ENCODE measurements around the gene CAPZA2. TPM values are rescaled to one million over a fixed set of nuclear protein-coding genes. Genes with fewer than 3 reads are reported as not detected.
A peak's percentile ranks its signal among the peaks of the same experiment; 100 is the strongest.

Gene CAPZA2
- total and polyA plus RNA-seq, 11 donors: 37.4 to 483 (median 324) TPM

DNA sequence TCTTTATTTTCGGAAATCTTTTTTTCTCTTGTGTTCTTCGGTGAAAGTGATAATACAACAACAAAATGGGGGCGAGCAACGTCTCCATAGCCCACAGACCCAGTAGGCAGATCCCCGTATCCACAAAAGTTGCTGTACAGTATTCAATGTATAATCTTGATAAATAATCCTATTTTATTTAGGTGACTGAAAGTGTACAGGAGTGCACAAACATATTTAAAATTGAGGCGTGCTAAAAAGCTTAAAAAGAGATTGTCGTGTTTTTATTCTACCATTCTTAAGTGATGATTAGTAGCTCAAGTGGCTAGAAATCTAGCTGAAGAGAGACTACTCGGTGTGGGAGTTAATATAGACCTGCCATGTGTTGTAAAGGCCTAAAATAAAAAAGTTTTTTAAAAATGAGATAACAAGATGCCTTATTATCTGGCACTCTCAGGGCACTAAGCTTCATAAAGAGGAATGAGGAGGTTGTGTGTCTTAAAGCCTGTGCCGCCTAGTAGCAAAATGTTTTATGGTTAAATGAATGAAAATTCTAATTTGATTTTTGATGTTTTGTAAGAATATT is 1.6 kb downstream of the CAPZA2 start:
- ATAC-seq (no peak), DNase-seq (no peak)
- H3K36me3 ChIP-seq: no peaks in the 10 kb centered on the region
- intact Hi-C loops (cut with DNase I): loop anchor here in 1 of 10 donors (5.0 kb wide), 1 partner anchor 337 kb away; the partner anchor contains the start of gene CAV1
- TF ChIP-seq, protein P1, sequence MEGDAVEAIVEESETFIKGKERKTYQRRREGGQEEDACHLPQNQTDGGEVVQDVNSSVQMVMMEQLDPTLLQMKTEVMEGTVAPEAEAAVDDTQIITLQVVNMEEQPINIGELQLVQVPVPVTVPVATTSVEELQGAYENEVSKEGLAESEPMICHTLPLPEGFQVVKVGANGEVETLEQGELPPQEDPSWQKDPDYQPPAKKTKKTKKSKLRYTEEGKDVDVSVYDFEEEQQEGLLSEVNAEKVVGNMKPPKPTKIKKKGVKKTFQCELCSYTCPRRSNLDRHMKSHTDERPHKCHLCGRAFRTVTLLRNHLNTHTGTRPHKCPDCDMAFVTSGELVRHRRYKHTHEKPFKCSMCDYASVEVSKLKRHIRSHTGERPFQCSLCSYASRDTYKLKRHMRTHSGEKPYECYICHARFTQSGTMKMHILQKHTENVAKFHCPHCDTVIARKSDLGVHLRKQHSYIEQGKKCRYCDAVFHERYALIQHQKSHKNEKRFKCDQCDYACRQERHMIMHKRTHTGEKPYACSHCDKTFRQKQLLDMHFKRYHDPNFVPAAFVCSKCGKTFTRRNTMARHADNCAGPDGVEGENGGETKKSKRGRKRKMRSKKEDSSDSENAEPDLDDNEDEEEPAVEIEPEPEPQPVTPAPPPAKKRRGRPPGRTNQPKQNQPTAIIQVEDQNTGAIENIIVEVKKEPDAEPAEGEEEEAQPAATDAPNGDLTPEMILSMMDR (IDR thresholded peaks at IDR 0.05): no peak
- TF ChIP-seq POLR2A (IDR thresholded peaks at IDR 0.05): no peak
- H3K27me3 ChIP-seq: no peaks in the 10 kb centered on the region
- peak overlapping the region; percentile 97 to 100 (median 99) for H3K27ac ChIP-seq
- 14 to 17% (median 15%) methylated on average over 9 of the region's 9 CpGs for WGBS, 4 donors
- no peaks in the 10 kb centered on the region for H3K9me3 ChIP-seq
- peak overlapping the region; percentile 68 to 98 (median 92) for H3K4me3 ChIP-seq
- peaks cover 0 to 60% (median 42%) of the 10 kb centered on the region in 12 donors for H3K4me1 ChIP-seq

DNA sequence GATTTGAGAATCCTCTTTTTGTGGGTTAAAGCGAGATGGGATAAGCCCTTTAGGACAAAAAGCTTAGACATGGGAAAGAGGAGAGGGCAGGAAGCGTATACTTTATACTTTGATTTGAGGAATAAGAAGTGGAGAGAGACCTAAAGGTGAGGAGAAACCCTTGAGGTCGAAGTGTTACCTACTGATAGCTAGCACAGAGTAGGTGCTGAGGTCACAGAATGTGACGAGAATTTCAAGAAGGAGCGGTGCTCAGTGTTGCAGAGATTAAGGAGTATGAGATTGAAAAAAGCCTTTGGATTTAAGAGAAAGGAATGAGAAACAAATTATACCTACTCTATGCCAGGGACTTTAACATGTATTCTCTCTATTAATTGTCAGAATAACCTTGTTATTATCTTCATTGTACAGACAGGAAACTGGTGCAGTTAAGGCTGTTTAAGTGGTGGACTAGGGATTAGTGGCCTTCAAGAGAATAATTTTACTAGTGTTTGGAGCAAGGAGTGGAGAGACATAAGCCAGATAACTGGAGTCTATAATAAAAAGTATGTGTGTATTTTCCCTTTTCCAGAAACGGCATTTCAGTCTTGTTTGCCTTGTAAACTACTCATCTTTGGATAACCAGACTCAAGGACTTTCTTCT is 8.8 kb downstream of the CAPZA2 start:
- H3K4me3 ChIP-seq: no peak overlapping the region
- H3K27ac ChIP-seq: peak overlapping the region; percentile 17 to 78 (median 62)
- H3K27me3 ChIP-seq: no peaks in the 10 kb centered on the region
- no peak for ATAC-seq
- no peaks in the 10 kb centered on the region for H3K9me3 ChIP-seq
- TF ChIP-seq POLR2A (IDR thresholded peaks at IDR 0.05): no peak
- TF ChIP-seq, protein P1 (IDR thresholded peaks at IDR 0.05): no peak
- H3K4me1 ChIP-seq: peaks cover 9 to 96% (median 88%) of the 10 kb centered on the region in 12 donors
- intact Hi-C loops (cut with DNase I): no loop called here
- no peak for DNase-seq
- H3K36me3 ChIP-seq: peaks cover 0 to 10% (median 0%) of the 10 kb centered on the region in 9 donors
- 64 to 70% (median 68%) methylated on average over 6 of the region's 6 CpGs for WGBS, 4 donors

DNA sequence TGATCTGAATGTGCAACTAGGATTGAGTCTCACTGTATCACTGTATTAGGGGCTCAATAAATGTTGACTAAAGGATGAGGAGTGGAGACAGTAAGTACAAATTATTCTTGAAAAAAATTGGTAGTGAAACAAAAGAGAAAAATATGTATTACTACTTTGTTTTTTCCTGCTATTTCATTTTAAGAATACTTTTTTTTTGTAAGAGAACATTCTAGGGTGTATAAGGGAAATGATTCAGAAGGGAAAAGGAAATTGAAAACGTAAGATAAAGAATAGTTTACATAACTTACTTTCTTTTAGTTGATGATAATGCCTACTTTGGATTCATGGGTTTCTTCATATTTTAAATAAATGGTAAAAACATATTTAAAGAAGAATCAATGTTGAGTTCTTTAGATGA is 9.6 kb downstream of the CAPZA2 start:
- ATAC-seq: peak in 1 of 4 donors; percentile 2
- H3K27ac ChIP-seq: peak overlapping the region in 11 of 12 donors; percentile 47 to 78 (median 62)

DNA sequence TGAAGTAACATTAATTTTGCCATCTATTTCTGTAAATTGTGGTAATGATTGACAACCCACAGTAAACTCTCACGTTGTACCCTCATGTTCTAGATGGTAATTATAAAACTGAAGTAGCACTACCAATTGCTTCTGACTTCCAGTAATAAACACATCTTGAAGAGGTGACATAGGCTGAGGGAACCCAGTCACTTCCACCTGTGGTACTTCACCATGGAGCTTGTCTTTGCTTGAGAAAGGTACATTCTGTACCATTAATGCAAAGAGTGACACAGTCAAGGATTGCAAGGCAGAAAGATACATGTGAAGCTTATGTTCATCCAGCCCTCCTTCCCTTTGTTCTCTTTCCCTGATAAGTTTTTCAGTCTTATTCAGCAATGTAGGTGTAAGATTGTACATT is 11.2 kb downstream of the CAPZA2 start:
- TF ChIP-seq, protein P1 (IDR thresholded peaks at IDR 0.05): no peak
- TF ChIP-seq POLR2A (IDR thresholded peaks at IDR 0.05): no peak
- WGBS, 4 donors: 22 to 43% (median 40%) methylated on average over 1 of the region's 1 CpG
- H3K36me3 ChIP-seq: peaks cover 0 to 10% (median 0%) of the 10 kb centered on the region in 9 donors
- intact Hi-C loops (cut with DNase I): no loop called here
- H3K27me3 ChIP-seq: no peaks in the 10 kb centered on the region
- no peak for DNase-seq
- no peak overlapping the region for H3K4me3 ChIP-seq
- H3K4me1 ChIP-seq: peaks cover 12 to 96% (median 91%) of the 10 kb centered on the region in 12 donors
- no peak for ATAC-seq
- peak overlapping the region in 9 of 12 donors; percentile 17 to 74 (median 43) for H3K27ac ChIP-seq
- H3K9me3 ChIP-seq: no peaks in the 10 kb centered on the region

More for the DNA sequence above, 9.6 kb downstream of the CAPZA2 start:
- Histone ChIP-seq H3K4me3 (no peak overlapping the region), H3K27me3 (no peaks in the 10 kb centered on the region), H3K4me1 (peaks cover 12 to 96% (median 89%) of the 10 kb centered on the region in 12 donors), H3K36me3 (peaks cover 0 to 10% (median 0%) of the 10 kb centered on the region in 9 donors), H3K9me3 (no peaks in the 10 kb centered on the region)
- DNase-seq: no peak
- WGBS, 4 donors: 9 to 37% (median 20%) methylated on average over 1 of the region's 1 CpG
- TF ChIP-seq, protein P1 (IDR thresholded peaks at IDR 0.05): no peak
- no peak for TF ChIP-seq POLR2A (IDR thresholded peaks at IDR 0.05)
- intact Hi-C loops (cut with DNase I): no loop called here

Measured in heart left ventricle (tissue), 16 donors.